ENCODE data around the gene NTF3.

GRCh38 chr12:5497329-5498053 is 65.6 kb downstream of the NTF3 start:
- TF ChIP-seq, protein P1, sequence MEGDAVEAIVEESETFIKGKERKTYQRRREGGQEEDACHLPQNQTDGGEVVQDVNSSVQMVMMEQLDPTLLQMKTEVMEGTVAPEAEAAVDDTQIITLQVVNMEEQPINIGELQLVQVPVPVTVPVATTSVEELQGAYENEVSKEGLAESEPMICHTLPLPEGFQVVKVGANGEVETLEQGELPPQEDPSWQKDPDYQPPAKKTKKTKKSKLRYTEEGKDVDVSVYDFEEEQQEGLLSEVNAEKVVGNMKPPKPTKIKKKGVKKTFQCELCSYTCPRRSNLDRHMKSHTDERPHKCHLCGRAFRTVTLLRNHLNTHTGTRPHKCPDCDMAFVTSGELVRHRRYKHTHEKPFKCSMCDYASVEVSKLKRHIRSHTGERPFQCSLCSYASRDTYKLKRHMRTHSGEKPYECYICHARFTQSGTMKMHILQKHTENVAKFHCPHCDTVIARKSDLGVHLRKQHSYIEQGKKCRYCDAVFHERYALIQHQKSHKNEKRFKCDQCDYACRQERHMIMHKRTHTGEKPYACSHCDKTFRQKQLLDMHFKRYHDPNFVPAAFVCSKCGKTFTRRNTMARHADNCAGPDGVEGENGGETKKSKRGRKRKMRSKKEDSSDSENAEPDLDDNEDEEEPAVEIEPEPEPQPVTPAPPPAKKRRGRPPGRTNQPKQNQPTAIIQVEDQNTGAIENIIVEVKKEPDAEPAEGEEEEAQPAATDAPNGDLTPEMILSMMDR (IDR thresholded peaks at IDR 0.05) = no peak
- TF ChIP-seq POLR2AphosphoS5 (IDR thresholded peaks at IDR 0.05; ENCODE audit: low read depth, low read length) (no peak), SIN3A (IDR thresholded peaks at IDR 0.05; ENCODE audit: borderline replicate concordance, insufficient read depth, low read depth, low read length) (no peak), TCF7L2 (IDR thresholded peaks at IDR 0.05; ENCODE audit: low read depth, low read length) (no peak)

All from Panc1 (cell line).